ENCODE results near the gene GLIPR1.
A peak's percentile ranks its signal among the peaks of the same experiment; 100 is the strongest.
"Not testable (repeated sequence)": the region's sequence is repeated elsewhere in the genome, so short reads cannot be mapped to it uniquely, and the experiment has no call there.

The GLIPR1 gene

DNA sequence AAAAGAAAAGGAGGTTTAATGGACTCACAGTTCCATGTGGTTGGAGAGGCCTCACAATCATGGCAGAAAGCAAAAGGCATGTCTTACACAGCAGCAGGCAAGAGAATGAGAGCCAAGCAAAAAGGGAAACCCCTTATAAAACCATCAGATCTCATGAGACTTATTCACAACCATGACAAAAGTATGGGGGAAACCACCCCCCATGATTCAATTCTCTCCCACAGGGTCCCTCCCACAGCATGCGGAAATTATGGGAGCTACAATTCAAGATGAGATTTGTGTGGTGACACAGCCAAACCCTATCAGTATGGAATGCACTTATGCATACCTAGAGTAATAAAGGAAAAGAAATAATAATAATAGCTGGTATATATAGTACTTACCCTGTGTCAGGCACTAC is 4.5 kb upstream of the GLIPR1 start:
- no peak for DNase-seq

DNA sequence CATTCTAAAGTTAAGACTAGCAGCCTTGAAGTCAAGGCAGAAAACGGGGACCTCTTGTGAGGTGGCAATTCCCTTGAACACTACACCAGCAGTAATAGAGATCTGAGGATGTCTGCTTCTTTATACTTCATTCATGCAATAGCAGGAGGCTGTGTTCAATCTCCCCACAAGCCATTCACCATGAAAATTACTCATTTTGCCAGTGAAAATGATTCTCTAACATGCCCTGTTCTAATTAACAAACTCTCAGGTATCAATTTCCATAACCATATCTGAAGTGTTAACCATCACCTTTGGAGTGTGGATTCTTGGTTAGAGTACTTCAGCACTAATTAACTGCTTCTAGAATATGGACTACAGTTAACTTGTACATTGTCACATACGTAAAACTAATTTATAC is 3.4 kb upstream of the GLIPR1 start:
- no peak for DNase-seq

DNA sequence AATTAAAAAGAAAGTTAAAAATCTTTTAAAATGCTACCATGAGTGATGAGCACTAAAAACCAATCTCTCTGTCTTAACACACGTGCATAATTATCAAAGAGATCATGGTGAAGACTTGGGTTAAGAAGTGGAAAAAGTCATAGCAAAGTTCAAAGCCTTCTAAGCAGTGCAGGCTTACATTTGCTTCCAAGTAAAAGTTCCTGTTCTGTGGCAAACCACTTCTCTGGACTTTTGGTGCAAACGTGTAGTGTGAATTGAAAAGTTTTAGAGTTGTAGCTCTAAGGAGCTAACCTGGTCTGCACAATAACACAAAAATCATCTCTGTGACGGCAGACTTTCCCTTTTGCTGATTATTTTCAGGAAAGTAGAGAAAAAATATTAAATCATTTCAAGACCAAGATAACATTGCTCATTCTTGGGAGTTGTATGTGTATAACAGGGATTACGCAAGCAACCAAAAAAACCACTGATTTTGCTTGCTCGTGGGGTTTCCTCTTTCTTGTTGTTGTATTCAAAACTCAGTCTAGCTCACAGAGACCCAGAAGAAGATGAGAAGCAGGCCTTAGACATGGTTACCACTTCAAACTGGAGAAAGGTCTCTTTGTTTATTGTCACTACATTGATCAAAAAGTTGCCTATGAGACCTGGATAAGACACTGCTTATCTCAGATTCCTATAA is 2.3 kb upstream of the GLIPR1 start:
- peak in 1 of 2 donors; percentile 23 for DNase-seq

DNA sequence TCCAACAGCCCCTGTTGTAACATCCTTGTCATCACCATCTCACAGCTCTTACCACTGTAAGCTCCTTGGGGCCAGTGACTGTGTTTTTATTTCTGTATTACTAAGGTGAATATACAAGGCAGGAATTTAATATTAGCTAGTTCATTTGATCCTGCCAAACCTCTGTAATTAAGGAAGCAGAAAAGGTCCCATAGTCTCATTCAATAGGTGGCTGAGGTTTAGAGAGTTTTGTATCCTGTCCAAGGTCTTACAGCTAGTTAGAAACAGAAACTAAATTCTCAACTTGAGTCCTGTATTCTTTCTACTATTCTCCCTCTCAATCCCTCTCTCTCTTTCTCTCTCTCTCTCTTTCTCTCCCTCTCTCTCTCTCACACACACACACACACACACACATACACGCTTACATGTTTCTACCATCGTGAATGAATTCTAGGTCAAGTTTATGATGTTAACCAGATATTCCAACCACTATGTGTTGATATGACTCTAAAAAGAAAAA is 543 bp upstream of the GLIPR1 start:
- DNase-seq: no peak

DNA sequence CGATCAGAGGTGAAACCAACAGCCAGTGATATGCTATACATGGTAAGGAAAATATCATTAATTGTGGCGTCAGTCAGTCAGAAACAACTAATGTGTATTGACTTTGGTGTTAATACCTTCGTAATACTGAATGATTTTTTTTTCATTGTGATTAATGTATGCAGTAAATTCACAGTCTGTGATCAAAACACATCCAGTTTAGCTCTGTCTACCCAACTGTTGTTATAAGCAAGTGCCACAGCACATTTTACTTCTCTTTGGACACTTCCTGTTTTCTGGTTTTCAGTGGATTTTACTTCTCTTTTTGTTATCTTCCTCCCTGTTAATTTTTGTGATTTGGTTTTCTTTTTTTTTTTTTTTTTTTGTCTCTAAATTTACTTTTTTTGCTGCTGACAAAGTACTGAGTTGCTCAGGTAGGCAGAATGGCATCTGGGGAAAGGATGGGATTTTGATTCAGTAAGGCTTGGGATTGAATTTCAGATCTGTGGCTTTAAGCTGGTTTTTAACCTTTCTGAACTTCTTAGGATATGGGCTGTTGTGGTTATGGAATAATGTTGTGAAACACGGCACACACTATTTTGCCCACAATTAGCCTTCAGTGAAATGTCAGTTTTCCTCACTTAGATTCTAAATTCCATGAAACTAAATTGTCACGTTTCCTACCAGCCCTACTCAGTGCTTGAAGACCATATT is 604 bp downstream of the GLIPR1 start:
- no peak for DNase-seq

DNA sequence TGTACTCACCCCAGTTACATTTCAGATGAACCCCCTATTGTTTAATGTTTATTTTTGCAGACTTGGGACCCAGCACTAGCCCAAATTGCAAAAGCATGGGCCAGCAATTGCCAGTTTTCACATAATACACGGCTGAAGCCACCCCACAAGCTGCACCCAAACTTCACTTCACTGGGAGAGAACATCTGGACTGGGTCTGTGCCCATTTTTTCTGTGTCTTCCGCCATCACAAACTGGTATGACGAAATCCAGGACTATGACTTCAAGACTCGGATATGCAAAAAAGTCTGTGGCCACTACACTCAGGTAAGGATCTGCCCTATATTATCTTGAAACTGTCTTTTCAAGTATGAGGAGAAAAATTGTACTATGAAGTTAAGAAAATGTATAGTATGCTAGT is 1.2 kb downstream of the GLIPR1 start:
- DNase-seq: no peak

DNA sequence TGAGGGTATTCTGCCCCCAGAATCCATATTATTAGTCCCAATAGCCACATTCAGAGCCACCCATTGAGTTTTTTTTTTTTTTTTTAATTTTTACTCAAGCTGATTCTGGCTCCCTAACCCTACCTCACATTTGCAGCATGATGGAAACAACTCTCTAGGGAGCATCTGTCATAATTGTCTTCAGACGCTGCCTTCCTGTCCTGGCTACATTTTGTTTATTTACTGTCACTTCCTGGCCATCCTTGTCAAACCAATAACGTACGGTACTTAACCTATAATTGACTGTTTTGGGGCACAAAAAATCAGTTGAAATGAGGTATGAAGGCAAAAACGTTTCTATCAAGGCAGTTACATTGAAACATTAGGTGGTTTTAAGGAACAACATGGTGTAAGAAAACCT is 2.1 kb downstream of the GLIPR1 start:
- no peak for DNase-seq

DNA sequence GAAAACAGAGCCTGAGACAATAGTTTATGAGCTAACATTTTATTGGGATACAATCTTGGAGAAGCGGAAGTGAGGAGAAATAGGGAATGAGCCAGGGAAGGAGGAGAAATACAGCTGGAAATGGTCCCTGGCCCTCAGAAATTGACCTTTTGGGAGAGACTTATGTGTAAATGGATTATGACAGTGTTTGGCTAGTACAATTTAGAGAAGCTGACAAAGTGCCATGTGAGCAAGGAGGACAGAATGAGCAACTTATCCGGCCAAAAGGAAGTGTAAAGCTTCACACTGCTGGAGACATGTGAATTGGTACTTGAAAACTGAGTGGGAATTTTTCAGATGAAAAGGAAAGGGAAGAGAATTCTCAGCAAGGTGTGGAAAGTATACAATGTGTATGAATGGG is 2.9 kb downstream of the GLIPR1 start:
- no peak for DNase-seq

DNA sequence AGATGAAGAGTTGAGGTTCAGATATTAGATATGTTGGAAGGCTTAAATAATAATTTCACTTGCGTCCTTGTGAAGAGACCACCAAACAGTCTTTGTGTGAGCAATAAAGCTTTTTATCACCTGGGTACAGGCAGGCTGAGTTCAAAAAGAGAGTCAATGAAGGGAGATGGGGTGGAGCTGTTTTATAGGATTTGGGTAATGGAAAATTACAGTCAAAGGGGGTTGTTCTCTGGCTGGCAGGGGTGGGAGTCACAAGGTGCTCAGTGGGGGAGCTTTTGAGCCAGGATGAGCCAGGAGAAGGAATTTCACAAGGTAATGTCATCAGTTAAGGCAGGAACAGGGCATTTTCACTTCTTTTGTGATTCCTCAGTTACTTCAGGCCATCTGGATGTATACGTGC is 3.9 kb downstream of the GLIPR1 start:
- DNase-seq: not testable (repeated sequence)

DNA sequence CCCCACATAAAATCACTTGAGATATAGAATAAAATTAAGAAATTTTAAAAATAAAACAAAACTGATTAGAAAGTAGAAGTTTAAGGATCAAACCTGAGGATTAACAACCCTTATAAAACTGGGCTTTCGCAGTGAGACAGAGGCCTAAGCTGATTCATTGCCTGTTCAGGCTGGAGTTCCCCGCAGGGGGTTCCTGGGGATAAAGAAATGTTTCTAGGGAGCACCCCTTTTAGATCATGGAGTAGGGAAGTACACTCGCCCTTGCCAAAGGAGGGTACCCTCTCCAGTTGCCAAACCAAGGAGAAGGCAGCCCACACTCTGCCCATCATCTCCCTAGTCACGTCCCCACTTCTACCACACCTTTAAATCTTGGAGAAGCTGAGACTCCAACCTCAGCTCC is 6.8 kb downstream of the GLIPR1 start:
- no peak for DNase-seq

DNA sequence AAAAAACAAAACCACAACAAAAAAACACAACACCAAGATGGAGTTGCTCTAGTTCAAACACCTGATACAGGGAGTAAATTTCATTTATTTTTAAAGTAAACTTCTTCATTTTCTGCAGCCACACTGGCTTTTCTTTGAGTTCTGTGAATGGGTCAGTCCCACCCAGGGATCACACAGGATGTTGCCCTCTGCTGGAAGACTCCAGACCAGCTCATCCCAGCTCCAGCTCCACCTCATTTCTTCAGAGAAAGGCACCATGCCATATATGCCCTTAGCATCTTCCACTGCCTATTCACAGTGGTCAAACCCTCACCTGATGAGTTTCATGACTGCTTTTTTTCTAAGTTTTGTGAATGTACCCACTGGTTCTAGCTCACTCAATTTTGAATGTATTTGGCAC is 8.0 kb downstream of the GLIPR1 start:
- no peak for DNase-seq

DNA sequence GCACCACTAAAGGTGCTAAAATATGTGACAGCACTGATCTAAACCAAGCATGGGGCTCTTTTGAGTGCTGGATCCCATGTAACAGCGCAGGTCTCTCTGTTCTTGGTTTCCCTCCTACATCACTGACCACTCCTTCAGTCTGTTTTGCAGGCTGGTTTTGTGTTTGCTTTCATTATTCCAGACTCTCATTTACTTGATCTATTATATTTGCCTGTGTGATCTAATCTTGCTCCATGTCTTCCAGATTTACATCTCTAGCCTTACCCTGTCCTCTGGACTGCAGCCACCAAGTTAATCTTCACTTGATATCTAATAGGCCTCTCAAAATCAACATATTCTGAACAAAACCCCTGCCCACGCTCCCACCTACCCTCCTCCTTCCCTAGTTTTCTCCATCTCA is 8.6 kb downstream of the GLIPR1 start:
- no peak for DNase-seq

DNA sequence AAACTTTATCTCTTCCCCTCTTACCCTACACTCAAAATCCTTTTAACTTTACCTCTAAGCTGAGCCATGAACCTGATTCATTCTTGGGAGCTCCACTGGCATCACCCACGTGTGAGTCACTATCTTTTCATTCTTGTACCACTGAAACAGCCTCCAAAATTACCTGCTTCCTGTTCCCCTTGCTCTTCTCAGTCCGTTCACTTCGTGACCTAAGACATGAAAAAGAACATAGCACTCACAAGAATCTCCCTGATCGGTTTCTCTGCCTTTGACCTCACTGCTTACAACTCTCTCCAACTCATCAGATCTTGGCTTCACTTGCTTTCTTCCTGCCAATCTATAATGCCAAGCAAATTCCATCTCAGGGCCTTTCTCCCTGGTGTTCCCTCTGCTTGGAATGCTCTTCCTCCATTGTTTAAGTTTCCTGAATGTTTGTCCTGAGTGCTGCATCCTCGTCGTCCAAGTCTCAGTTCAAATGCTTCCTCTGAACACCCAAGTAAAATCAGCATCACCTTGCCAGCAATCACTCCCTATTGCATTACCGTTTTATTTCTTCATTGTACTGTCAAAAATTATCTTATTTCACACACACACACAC is 9.2 kb downstream of the GLIPR1 start:
- DNase-seq: peak; percentile 24 to 36

DNA sequence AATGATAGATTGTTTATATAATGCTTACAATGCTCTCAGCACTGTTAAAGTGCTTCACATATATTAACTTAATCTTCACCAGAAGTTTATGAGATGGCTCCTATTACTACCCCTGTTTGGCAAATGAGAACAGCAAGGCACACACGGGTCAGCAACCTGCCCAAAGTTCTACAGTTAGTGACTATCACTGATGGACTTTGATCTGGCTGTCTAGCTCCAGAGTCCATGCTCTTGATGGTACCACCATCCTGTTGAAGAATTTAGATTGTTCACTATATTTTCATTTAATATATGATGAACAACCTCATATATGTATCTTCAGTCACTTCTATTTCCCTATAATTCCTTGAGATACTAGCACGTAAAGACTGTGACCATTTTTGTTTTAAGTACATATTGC is 10.6 kb downstream of the GLIPR1 start:
- DNase-seq: no peak

DNA sequence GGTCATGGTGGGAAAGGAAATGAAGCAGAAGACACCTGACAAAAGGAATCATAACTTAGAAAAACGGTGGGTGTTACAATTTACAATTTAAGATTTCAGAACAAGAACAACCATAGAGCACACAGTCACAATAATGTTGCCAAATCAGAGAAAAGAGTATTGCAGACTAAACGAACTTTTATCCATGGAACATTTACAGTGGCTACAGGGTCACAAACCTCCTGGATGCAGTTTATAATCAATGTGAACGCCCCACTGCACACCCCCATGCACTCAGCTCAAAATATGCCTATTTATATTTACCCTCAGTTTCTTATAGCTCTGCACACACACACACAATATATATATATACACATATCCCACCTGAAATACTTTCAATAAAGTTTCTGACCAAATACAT is 22.9 kb downstream of the GLIPR1 start:
- no peak for DNase-seq

DNA sequence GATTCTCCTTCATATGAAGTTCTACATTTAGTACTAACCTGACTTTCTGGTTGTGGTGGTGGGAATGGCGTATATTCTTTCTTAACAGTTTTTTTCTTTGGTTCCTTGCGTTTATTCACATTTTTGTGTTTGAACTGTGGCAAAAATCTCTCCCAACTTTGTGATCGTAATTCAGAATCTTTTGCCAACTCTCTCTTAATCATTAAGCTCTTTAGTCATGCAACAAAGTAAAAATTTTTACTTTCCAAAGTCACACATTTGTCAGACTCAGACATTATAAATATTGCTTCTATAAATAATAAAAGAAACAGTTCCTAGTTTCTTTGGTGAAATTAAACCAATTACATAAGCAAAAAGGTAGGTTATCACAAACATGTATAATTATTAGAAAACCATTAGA is 23.3 kb downstream of the GLIPR1 start:
- DNase-seq: no peak

DNA sequence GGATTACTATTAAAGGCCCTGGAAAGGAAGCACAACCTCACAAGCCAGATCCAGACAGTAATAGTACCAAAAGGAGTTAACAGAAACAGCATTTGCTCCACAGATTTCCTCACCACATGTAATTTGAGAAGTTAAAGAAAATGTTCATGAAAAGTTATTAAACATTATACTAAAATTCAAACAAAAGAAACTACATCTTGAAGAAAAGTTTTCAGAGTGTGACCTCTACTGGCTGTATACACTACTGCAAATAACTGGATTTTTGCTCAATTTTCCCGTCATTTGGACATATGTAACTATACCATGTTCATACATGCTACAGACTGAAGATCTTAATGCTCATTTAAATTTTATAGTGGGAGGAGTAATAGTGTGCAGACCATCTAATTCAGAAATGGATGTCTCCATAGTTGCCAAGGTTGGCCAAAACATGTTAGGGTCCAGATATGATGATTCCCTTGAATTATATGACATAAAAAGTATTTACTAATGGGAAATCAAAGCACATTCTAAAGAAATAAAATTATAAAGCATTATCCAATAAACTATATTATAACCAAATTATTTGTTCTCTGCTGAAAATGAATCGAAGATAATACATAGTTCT is 25.3 kb downstream of the GLIPR1 start:
- DNase-seq: no peak

DNA sequence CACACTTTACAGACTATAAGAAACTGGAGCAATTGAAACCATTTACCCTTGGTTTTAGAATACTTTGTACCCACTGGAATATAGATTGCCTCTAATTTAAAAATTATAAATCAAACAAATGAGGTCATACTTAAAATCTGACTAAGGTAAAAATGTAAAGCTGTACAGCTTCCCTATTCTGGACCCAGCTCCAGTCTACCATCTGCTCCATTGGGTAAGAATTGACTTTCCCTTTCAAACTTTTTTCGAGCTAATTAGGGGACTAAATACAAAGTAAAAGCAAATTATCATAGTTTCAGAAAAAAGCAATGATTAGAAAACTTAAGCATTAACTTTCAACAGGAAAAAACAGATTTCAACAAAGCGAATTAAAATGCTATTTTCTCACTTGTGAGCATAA is 26.5 kb downstream of the GLIPR1 start:
- DNase-seq: no peak

DNA sequence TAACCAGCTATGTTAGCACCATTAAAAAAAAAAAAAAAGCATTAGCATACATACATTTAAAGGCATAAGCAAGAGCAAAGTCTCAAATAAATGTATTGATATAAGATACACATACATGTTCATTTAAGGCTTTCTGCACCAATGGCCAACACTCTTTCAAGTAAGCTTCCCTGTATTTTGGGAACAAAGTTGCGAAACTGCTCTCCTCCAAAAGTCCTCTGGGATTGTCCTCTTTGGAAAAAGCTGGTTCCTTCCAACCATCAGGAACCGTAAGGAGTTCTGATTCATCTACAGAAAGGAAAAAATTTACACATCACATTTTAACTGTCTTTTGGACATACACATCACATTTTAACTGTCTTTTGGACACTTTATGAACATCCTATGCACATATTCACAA is 27.6 kb downstream of the GLIPR1 start:
- DNase-seq: no peak

DNA sequence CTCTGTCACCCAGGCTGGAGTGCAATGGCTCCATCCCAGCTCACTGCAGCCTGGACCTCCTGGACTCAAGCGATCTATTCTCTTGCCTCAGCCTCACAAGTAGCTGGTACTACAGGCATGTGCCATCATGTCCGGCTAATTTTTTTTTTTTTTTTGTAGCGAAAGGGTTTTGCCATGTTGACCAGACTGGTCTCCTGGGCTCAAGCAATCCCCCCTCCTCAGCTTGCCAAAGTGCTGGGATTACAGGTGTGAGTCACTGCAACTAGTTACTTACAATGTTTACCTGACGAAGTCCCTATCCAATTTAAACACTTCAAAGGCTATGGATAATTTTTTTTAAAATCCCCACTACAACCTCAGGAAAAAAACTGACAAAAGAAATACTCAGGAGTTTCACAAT is 29.1 kb downstream of the GLIPR1 start:
- no peak for DNase-seq

DNA sequence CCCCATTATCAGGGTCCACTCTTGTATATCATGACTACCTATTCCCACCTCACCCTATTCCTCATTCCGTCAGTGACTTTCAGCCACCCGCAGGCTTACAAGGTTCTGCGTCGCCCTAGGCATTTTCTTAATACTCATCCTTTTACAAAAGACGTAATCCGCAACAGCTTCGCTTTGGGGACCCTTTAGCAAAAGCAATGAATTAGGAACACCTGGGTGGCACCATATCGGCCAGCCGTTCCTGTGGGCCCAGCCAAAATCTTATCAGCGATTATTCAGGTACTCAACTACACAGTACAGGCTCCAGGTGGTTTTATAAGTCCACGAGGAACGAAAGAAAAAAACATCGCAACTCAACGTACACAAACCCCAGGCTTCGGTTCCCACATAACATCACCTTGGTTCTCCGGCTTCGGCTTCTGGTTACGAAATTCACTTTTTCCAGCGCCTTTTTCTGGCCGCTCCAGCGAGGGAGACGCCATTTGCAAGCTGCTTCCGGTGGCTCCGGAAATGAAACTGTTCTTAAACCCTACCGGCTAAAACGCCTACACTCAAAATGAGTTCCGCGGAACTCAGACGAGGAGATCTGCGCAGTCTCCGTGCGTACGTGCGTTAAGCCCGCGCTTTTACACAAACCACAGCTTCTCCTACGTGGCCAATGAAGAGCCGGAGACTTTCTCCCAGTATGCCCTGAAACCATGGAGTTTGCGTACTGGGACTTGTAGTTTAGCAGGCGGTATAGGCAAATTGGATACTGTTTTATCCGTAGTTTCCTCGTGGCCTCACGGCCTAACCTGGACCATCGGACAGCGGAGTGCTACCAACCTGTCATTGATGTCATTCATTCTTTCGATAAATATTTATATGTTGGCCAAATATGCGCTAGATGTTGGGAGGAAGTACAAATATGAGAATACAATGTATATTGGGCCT is 30.8 kb downstream of the GLIPR1 start, which contains the start of gene KRR1:
Gene KRR1, minus strand, starts transcription at position 494 of the 933 bp plus-strand sequence. Its CDS starts 12 bp downstream, at position 482.
- peak; percentile 86 to 88 for DNase-seq

DNA sequence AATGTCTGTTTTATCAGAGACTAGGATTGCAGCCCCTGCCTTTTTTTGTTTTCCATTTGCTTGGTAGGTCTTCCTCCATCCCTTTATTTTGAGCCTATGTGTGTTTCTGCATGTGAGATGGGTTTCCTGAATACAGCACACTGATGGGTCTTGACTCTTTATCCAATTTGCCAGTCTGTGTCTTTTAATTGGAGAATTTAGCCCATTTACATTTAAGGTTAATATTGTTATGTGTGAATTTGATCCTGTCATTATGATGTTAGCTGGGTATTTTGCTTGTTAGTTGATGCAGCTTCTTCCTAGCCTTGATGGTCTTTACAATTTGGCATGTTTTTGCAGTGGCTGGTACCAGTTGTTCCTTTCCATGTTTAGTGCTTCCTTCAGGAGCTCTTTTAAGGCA is 40.7 kb downstream of the GLIPR1 start:
- DNase-seq: not testable (repeated sequence)

DNA sequence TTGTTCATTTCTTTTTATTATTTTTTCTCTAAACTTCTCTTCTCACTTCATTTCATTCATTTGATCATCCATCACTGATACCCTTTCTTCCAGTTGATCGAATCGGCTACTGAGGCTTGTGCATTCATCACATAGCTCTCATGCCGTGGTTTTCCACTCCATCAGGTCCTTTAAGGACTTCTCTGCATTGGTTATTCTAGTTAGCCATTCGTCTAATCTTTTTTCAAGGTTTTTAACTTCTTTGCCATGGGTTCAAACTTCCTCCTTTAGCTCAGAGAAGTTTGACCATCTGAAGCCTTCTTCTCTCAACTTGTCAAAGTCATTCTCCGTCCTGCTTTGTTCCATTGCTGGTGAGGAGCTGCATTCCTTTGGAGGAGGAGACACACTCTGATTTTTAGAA is 41.6 kb downstream of the GLIPR1 start:
- DNase-seq: not testable (repeated sequence)
